ENCODE data around the gene FKBP1A. TPM values are rescaled to one million over a fixed set of nuclear protein-coding genes. Genes with fewer than 3 reads are reported as not detected.

FKBP1A gene
- total RNA-seq, 1 experiment from 2014 or later = 196 TPM

GRCh38 chr20:1319051-1319450, 73.8 kb downstream of the FKBP1A start:
- no peaks in the 10 kb centered on the region for H4K20me1 ChIP-seq (ENCODE audit: control insufficient read depth, insufficient read depth, insufficient read length)
- H2BK5ac ChIP-seq (ENCODE audit: insufficient read length, low read length) = no peak overlapping the region
- H3K9ac ChIP-seq (ENCODE audit: extremely low read depth, insufficient read length, low read length) = no peak overlapping the region
- no peaks in the 10 kb centered on the region for H3K79me2 ChIP-seq (ENCODE audit: insufficient read depth, low read length)
- Mint-ChIP-seq H3K9me3 (no peaks in the 10 kb centered on the region), H3K27ac (no peak overlapping the region), H3K27me3 (ENCODE audit: low read depth) (peaks cover 29% of the 10 kb centered on the region), H3K36me3 (ENCODE audit: insufficient read depth in 1 of 3, low read depth in 3 of 3) (no peaks in the 10 kb centered on the region), H3K4me3 (no peak overlapping the region), H3K4me1 (no peaks in the 10 kb centered on the region)
- H3K27ac ChIP-seq (ENCODE audit: insufficient read length, low read depth, low read length) = no peak overlapping the region
- no peaks in the 10 kb centered on the region for H3K4me1 ChIP-seq (ENCODE audit: insufficient read depth, low read length)
- H3K18ac ChIP-seq (ENCODE audit: insufficient read length, low read depth, low read length) = no peak overlapping the region
- WGBS (ENCODE audit: extremely low coverage, insufficient read length, low lambda C conversion rate) = no CpG with 5 or more reads among the region's 4 CpGs
- no peak overlapping the region for H3K56ac ChIP-seq (ENCODE audit: insufficient read length, low read depth, low read length)
- no peak overlapping the region for H4K8ac ChIP-seq (replicated peaks; ENCODE audit: insufficient read length, low read depth, low read length)
- H3K27me3 ChIP-seq (ENCODE audit: insufficient read depth, low read length) = no peaks in the 10 kb centered on the region
- H2AK5ac ChIP-seq (ENCODE audit: insufficient read length, low read length) = no peak overlapping the region
- no peak overlapping the region for H3K4ac ChIP-seq (ENCODE audit: low read depth, low read length)
- H3K23ac ChIP-seq (ENCODE audit: insufficient read length, low read depth, low read length) = no peak overlapping the region
- no peak for DNase-seq
- no peak for TF ChIP-seq CTCF (conservative IDR thresholded peaks at IDR 0.05)
- H2BK120ac ChIP-seq (ENCODE audit: low read depth, low read length, poor library complexity, severe bottlenecking) = no peak overlapping the region
- H3T11ph ChIP-seq (ENCODE audit: low read length) = no peak overlapping the region
- H4K5ac ChIP-seq (ENCODE audit: insufficient read length, low read depth, low read length) = no peak overlapping the region
- no peaks in the 10 kb centered on the region for H3K79me1 ChIP-seq (ENCODE audit: insufficient read depth, low read depth, low read length, poor library complexity, severe bottlenecking)
- H2AFZ ChIP-seq (ENCODE audit: low read length) = no peak overlapping the region
- H2BK15ac ChIP-seq (ENCODE audit: low read depth, low read length) = no peak overlapping the region
- H3K9me3 ChIP-seq (ENCODE audit: control insufficient read depth, low read depth, low read length) = no peaks in the 10 kb centered on the region
- no peak overlapping the region for H4K91ac ChIP-seq (ENCODE audit: insufficient read length, low read depth, low read length)
- H2BK12ac ChIP-seq (ENCODE audit: insufficient read length, low read depth, low read length) = no peak overlapping the region
- H3K23me2 ChIP-seq (ENCODE audit: insufficient read length, low read depth, low read length, poor library complexity, severe bottlenecking) = no peaks in the 10 kb centered on the region
- no peak overlapping the region for H2BK20ac ChIP-seq (ENCODE audit: low read depth, low read length, poor library complexity, severe bottlenecking)
- no peak overlapping the region for H3K4me2 ChIP-seq (ENCODE audit: insufficient read depth, insufficient read length, low read length)
- no peak overlapping the region for H3K14ac ChIP-seq (ENCODE audit: insufficient read depth, low read length)

Other genes starting within 250 kb of the FKBP1A start
- gene TMEM74B, start 208.1 kb downstream of the FKBP1A start, total RNA-seq (2021) = 4.9 and 6.2 TPM in 2 replicates
- gene C20orf202, start 189.6 kb downstream of the FKBP1A start, total RNA-seq (2021) = 0.13 TPM in 1 of 2 replicates, not detected in the other
- not detected in 2 replicates for gene RAD21L1, start 167.0 kb downstream of the FKBP1A start, total RNA-seq (2021)
- gene SNPH, start 126.8 kb downstream of the FKBP1A start, total RNA-seq (2021) = 1.8 TPM in 2 replicates
- gene SDCBP2, start 63.9 kb downstream of the FKBP1A start, total RNA-seq (2021) = 1.9 and 3.1 TPM in 2 replicates
- gene NSFL1C, start 73.8 kb upstream of the FKBP1A start, total RNA-seq (2021) = 81.8 and 85.4 TPM in 2 replicates
- not detected in 2 replicates for gene SIRPB2, start 98.4 kb upstream of the FKBP1A start, total RNA-seq (2021)
- not detected in 2 replicates for gene SIRPD, start 164.7 kb upstream of the FKBP1A start, total RNA-seq (2021)
- gene SIRPB1, start 227.0 kb upstream of the FKBP1A start, total RNA-seq (2021) = 0.46 and 1.0 TPM in 2 replicates

Measured in H9 (cell line).